ENCODE results near the gene TRAPPC12. TPM values are rescaled to one million over a fixed set of nuclear protein-coding genes. Genes with fewer than 3 reads are reported as not detected.

TRAPPC12 gene
- total and polyA plus RNA-seq, 8 donors, result 35.2 to 97.5 (median 40.9) TPM

DNA sequence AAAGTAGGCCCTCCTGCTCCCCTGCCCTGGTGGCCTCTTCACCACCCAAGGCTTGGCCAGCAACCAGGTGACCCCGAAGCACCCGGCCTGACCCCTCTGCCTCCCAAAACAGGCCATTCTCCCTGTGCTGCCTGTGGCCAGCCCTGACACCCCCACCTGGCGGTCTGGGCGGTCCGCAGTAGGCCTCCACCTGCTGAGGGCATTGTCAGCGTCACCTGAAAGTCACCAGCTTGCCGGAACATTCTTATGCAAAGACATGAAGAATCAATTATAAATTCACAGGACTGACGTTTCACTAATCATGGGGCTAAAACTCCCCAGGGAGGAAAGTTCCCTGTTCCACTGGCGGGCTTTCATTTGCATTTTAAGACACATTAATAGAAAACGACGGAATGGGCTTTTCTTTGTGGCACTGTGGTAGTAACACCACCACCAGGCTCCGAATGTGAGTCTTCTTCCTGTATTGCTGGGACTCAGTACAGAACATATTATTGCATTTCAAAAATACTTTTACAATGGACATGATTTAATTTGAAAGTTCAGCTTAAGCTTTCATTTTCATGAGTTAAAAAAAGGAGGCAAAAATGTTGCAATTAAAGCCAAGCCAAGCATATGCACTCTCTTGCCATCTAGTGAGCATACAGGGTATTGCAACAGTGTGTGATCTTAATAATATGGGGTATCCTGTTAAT lies 82.5 kb downstream of the TRAPPC12 start:
- no peak overlapping the region for H3K4me3 ChIP-seq
- intact Hi-C loops (cut with DNase I), result no loop called here
- H3K4me1 ChIP-seq, result no peaks in the 10 kb centered on the region
- ATAC-seq, result peak in 3 of 4 donors; percentile 37 to 71 (median 67)
- H3K36me3 ChIP-seq, result peaks cover 0 to 18% (median 3%) of the 10 kb centered on the region in 3 donors
- H3K9me3 ChIP-seq, result no peaks in the 10 kb centered on the region
- peak in 1 of 6 donors; percentile 49 for DNase-seq
- H3K27ac ChIP-seq, result no peak overlapping the region
- TF ChIP-seq CTCF (IDR thresholded peaks at IDR 0.05), result peak; percentile 55 to 90 (median 78)
- H3K27me3 ChIP-seq, result no peaks in the 10 kb centered on the region
- 72 to 76% methylated on average over 12 of the region's 12 CpGs for WGBS, 2 donors
- FAIRE-seq, result peak; percentile 92

DNA sequence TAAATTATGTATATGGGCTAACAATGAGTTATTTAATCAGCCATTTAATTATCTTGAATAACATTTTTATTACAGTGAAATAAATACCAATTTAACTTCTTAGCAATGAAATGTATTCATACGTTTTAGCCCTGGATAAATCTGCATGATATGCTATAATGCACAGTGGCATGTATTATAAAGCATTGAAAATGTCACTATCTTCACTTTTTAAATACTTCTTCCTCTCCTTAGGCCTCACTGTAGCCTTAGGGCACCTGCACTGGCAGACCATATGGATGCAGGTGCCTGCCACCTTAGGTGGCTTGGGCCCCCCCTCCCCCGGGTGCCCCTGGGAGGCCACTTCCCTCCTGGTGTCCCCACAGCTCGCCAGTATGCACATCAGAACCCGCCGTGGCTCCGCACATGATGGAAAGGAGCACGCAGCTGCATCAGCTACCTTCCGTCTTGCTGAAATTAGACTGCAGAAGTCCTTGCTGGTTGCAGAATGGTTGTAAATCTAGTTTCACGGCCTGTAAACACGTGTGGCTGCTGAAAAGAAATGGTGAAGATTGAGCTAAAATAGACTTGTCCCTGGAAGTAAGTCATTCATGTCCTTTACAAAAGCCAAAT lies 83.1 kb downstream of the TRAPPC12 start:
- no peak for TF ChIP-seq CTCF (IDR thresholded peaks at IDR 0.05)
- intact Hi-C loops (cut with DNase I), result no loop called here
- DNase-seq, result no peak
- no peak overlapping the region for H3K4me3 ChIP-seq
- H3K4me1 ChIP-seq, result no peaks in the 10 kb centered on the region
- H3K36me3 ChIP-seq, result peaks cover 3 to 21% (median 3%) of the 10 kb centered on the region in 3 donors
- no peaks in the 10 kb centered on the region for H3K27me3 ChIP-seq
- WGBS, 2 donors, result 69 to 70% methylated on average over 10 of the region's 10 CpGs
- no peak for FAIRE-seq
- no peaks in the 10 kb centered on the region for H3K9me3 ChIP-seq
- no peak overlapping the region for H3K27ac ChIP-seq
- no peak for ATAC-seq

GRCh38 chr2:3463186-3463835 lies 83.8 kb downstream of the TRAPPC12 start:
- DNase-seq (peak in 3 of 6 donors; percentile 5 to 39 (median 36)), ATAC-seq (no peak), FAIRE-seq (no peak)
- H3K27ac ChIP-seq, result no peak overlapping the region
- WGBS, 2 donors, result 90 to 92% methylated on average over 25 of the region's 25 CpGs
- intact Hi-C loops (cut with DNase I), result no loop called here
- no peaks in the 10 kb centered on the region for H3K4me1 ChIP-seq
- H3K9me3 ChIP-seq, result no peaks in the 10 kb centered on the region
- no peaks in the 10 kb centered on the region for H3K27me3 ChIP-seq
- peaks cover 0 to 20% (median 9%) of the 10 kb centered on the region in 3 donors for H3K36me3 ChIP-seq
- H3K4me3 ChIP-seq, result no peak overlapping the region
- TF ChIP-seq CTCF (IDR thresholded peaks at IDR 0.05), result no peak

DNA sequence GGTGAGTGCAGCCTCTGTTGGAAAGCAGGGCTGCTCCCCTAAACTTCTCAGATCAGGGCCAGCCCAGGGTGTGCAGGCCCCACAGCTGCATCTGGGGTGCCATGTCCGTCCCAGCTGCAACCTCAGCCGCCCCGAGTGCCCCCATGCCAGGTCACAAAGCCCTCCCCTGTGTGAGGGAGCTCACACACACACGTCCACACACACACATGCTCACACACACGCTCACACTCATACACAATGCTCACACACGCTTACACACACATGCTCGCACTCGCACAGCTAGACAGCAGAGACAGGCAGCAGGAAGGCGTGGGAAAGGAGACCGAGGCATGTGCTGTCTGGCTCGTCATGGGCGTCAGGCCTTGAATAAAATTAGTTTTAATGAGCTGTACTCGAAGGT lies 84.5 kb downstream of the TRAPPC12 start:
- ATAC-seq (no peak), DNase-seq (peak in 2 of 6 donors; percentile 27 to 29)
- peaks cover 0 to 25% (median 12%) of the 10 kb centered on the region in 3 donors for H3K36me3 ChIP-seq

More for the DNA sequence above, 84.5 kb downstream of the TRAPPC12 start:
- H3K4me3 ChIP-seq, result no peak overlapping the region
- intact Hi-C loops (cut with DNase I), result no loop called here
- FAIRE-seq, result no peak
- no peaks in the 10 kb centered on the region for H3K9me3 ChIP-seq
- no peaks in the 10 kb centered on the region for H3K27me3 ChIP-seq
- 90 to 92% methylated on average over 13 of the region's 13 CpGs for WGBS, 2 donors
- TF ChIP-seq CTCF (IDR thresholded peaks at IDR 0.05), result no peak
- no peaks in the 10 kb centered on the region for H3K4me1 ChIP-seq
- H3K27ac ChIP-seq, result no peak overlapping the region
